ENCODE data around the gene MSANTD2.

GRCh38 chr11:124784051-124784450, 16.2 kb downstream of the MSANTD2 start:
- no peak for TF ChIP-seq CTCF (IDR thresholded peaks at IDR 0.05; ENCODE audit: low read length)
- no peak for TF ChIP-seq EZH2 (IDR thresholded peaks at IDR 0.05; ENCODE audit: borderline replicate concordance, low read length)

All from OCI-LY1 (cell line).